ENCODE measurements around the gene RHEB.

The RHEB gene

GRCh38 chr7:151488096-151488495, 31.6 kb downstream of the RHEB start:
- no peak overlapping the region for H3K4me3 ChIP-seq (ENCODE audit: low read depth, low read length)
- no peak for TF ChIP-seq POLR2A (IDR thresholded peaks at IDR 0.05; ENCODE audit: extremely low read depth, insufficient read length)
- TF ChIP-seq CTCF (IDR thresholded peaks at IDR 0.05; ENCODE audit: low read depth, low read length): no peak
- no peak for TF ChIP-seq MYC (IDR thresholded peaks at IDR 0.05; ENCODE audit: low read depth, low read length)
- no peak for TF ChIP-seq MAX (IDR thresholded peaks at IDR 0.05; ENCODE audit: low read depth, low read length)
- no peak for DNase-seq (ENCODE audit: low read depth)

GRCh38 chr7:151487228-151487627, 32.5 kb downstream of the RHEB start:
- no peak for DNase-seq (ENCODE audit: low read depth)
- no peak overlapping the region for H3K4me3 ChIP-seq (ENCODE audit: low read depth, low read length)
- no peak for TF ChIP-seq MYC (IDR thresholded peaks at IDR 0.05; ENCODE audit: low read depth, low read length)
- TF ChIP-seq MAX (IDR thresholded peaks at IDR 0.05; ENCODE audit: low read depth, low read length): no peak
- no peak for TF ChIP-seq POLR2A (IDR thresholded peaks at IDR 0.05; ENCODE audit: extremely low read depth, insufficient read length)
- no peak for TF ChIP-seq CTCF (IDR thresholded peaks at IDR 0.05; ENCODE audit: low read depth, low read length)

- no peak for TF ChIP-seq POLR2A (IDR thresholded peaks at IDR 0.05; ENCODE audit: extremely low read depth, insufficient read length)
- TF ChIP-seq MYC (IDR thresholded peaks at IDR 0.05; ENCODE audit: low read depth, low read length): no peak
- no peak for TF ChIP-seq MAX (IDR thresholded peaks at IDR 0.05; ENCODE audit: low read depth, low read length)
- no peak for TF ChIP-seq CTCF (IDR thresholded peaks at IDR 0.05; ENCODE audit: low read depth, low read length)
- no peak overlapping the region for H3K4me3 ChIP-seq (ENCODE audit: low read depth, low read length)
- DNase-seq (ENCODE audit: low read depth): no peak
These were observed 33.6 kb downstream of the RHEB start for GRCh38 chr7:151486074-151486473.

GRCh38 chr7:151484971-151485707, 34.6 kb downstream of the RHEB start:
- no peak for TF ChIP-seq MYC (IDR thresholded peaks at IDR 0.05; ENCODE audit: low read depth, low read length)
- no peak for TF ChIP-seq CTCF (IDR thresholded peaks at IDR 0.05; ENCODE audit: low read depth, low read length)
- no peak for TF ChIP-seq POLR2A (IDR thresholded peaks at IDR 0.05; ENCODE audit: extremely low read depth, insufficient read length)
- TF ChIP-seq MAX (IDR thresholded peaks at IDR 0.05; ENCODE audit: low read depth, low read length): no peak
- no peak overlapping the region for H3K4me3 ChIP-seq (ENCODE audit: low read depth, low read length)
- DNase-seq (ENCODE audit: low read depth): no peak

- H3K4me3 ChIP-seq (ENCODE audit: low read depth, low read length): no peak overlapping the region
- no peak for TF ChIP-seq POLR2A (IDR thresholded peaks at IDR 0.05; ENCODE audit: extremely low read depth, insufficient read length)
- TF ChIP-seq MAX (IDR thresholded peaks at IDR 0.05; ENCODE audit: low read depth, low read length): no peak
- DNase-seq (ENCODE audit: low read depth): no peak
These were observed 36.0 kb downstream of the RHEB start for GRCh38 chr7:151483711-151483983.

- DNase-seq (ENCODE audit: low read depth): no peak
- no peak for TF ChIP-seq MAX (IDR thresholded peaks at IDR 0.05; ENCODE audit: low read depth, low read length)
- no peak for TF ChIP-seq POLR2A (IDR thresholded peaks at IDR 0.05; ENCODE audit: extremely low read depth, insufficient read length)
- TF ChIP-seq CTCF (IDR thresholded peaks at IDR 0.05; ENCODE audit: low read depth, low read length): no peak
- TF ChIP-seq MYC (IDR thresholded peaks at IDR 0.05; ENCODE audit: low read depth, low read length): no peak
- no peak overlapping the region for H3K4me3 ChIP-seq (ENCODE audit: low read depth, low read length)
These were observed 36.6 kb downstream of the RHEB start for GRCh38 chr7:151482883-151483710.

All from NB4 (cell line).